ENCODE data around the gene PEMT.

The PEMT gene

GRCh38 chr17:17570798-17571716 lies 20.5 kb downstream of the PEMT start:
- DNase-seq (ENCODE audit: low read depth in 3 of 3), result no peak

GRCh38 chr17:17570140-17570797 lies 21.2 kb downstream of the PEMT start:
- no peak for DNase-seq (ENCODE audit: low read depth in 3 of 3)

GRCh38 chr17:17569691-17570090 lies 21.8 kb downstream of the PEMT start:
- no peak for DNase-seq (ENCODE audit: low read depth in 3 of 3)

- peak; percentile 32 to 70 (median 46) for DNase-seq (ENCODE audit: low read depth in 3 of 3)
Observed at GRCh38 chr17:17568772-17569195, 22.7 kb downstream of the PEMT start.

GRCh38 chr17:17567631-17568030 lies 23.9 kb downstream of the PEMT start:
- DNase-seq (ENCODE audit: low read depth in 3 of 3), result no peak

- no peak for DNase-seq (ENCODE audit: low read depth in 3 of 3)
Observed at GRCh38 chr17:17566896-17567513, 24.5 kb downstream of the PEMT start.

GRCh38 chr17:17565471-17566339 lies 25.8 kb downstream of the PEMT start:
- no peak for DNase-seq (ENCODE audit: low read depth in 3 of 3)

- DNase-seq (ENCODE audit: low read depth in 3 of 3), result no peak
Observed at GRCh38 chr17:17564896-17565295, 26.6 kb downstream of the PEMT start.

- DNase-seq (ENCODE audit: low read depth in 3 of 3), result no peak
Observed at GRCh38 chr17:17564323-17564722, 27.2 kb downstream of the PEMT start.

GRCh38 chr17:17563530-17563929 lies 28.0 kb downstream of the PEMT start:
- DNase-seq (ENCODE audit: low read depth in 3 of 3), result no peak

- DNase-seq (ENCODE audit: low read depth in 3 of 3), result no peak
Observed at GRCh38 chr17:17562146-17562511, 29.4 kb downstream of the PEMT start.

GRCh38 chr17:17561408-17562145 lies 29.9 kb downstream of the PEMT start:
- no peak for DNase-seq (ENCODE audit: low read depth in 3 of 3)

- DNase-seq (ENCODE audit: low read depth in 3 of 3), result no peak
Observed at GRCh38 chr17:17560975-17561374, 30.5 kb downstream of the PEMT start.

- DNase-seq (ENCODE audit: low read depth in 3 of 3), result no peak
Observed at GRCh38 chr17:17560167-17560566, 31.3 kb downstream of the PEMT start.

- DNase-seq (ENCODE audit: low read depth in 3 of 3), result no peak
Observed at GRCh38 chr17:17559164-17559563, 32.3 kb downstream of the PEMT start.

- DNase-seq (ENCODE audit: low read depth in 3 of 3), result no peak
Observed at GRCh38 chr17:17558431-17558830, 33.1 kb downstream of the PEMT start.

GRCh38 chr17:17557796-17558195 lies 33.7 kb downstream of the PEMT start:
- DNase-seq (ENCODE audit: low read depth in 3 of 3), result no peak

- no peak for DNase-seq (ENCODE audit: low read depth in 3 of 3)
Observed at GRCh38 chr17:17556671-17557070, 34.8 kb downstream of the PEMT start.

- no peak for DNase-seq (ENCODE audit: low read depth in 3 of 3)
Observed at GRCh38 chr17:17555906-17556305, 35.6 kb downstream of the PEMT start.

- DNase-seq (ENCODE audit: low read depth in 3 of 3), result no peak
Observed at GRCh38 chr17:17555151-17555550, 36.4 kb downstream of the PEMT start.

- no peak for DNase-seq (ENCODE audit: low read depth in 3 of 3)
Observed at GRCh38 chr17:17554266-17554665, 37.2 kb downstream of the PEMT start.
